ENCODE results near the gene TRERF1. TPM values are rescaled to one million over a fixed set of nuclear protein-coding genes. Genes with fewer than 3 reads are reported as not detected.

The TRERF1 gene
- total RNA-seq, 1 experiment from 2014 or later = 14.5 TPM

DNA sequence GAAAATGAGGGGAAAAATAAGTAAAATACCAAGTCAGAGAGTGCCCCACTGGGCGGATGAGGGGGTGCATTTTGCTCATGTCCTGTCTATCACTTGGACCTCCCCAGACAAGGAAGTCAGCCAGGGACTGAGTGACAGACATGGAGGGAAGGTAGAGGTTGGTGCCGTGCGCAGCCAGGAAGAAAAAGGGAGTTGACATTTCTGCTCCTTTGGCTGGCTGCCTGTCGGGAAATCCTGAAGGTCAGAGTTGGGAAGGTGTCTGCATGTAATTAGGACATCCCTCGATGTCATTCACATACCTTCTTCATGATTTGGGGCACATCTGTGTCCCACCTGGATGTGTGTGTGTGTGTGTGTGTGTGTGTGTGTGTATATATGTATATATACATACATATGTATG, 269.6 kb downstream of the TRERF1 start:
- no peaks in the 10 kb centered on the region for H3K9me3 ChIP-seq (ENCODE audit: insufficient read depth, low read depth)
- H3K79me2 ChIP-seq (ENCODE audit: low read depth) = no peaks in the 10 kb centered on the region
- no peak overlapping the region for H3K4me3 ChIP-seq
- intact Hi-C loops (cut with micrococcal nuclease; ENCODE audit: unreplicated experiment) = no loop called here
- H4K20me1 ChIP-seq (ENCODE audit: insufficient read depth) = no peaks in the 10 kb centered on the region
- no peak overlapping the region for H3K4me2 ChIP-seq
- ChIA-PET POLR2A (ENCODE audit: unreplicated experiment) (interaction anchor here (0.6 kb wide), 1 partner anchor 109 kb away, joined by 3 read pairs; no protein-coding TSS in a partner anchor), CTCF (no interaction called here)
- H3F3A ChIP-seq (ENCODE audit: insufficient read depth, low read depth) = peaks cover 3% of the 10 kb centered on the region; the same call in 1 of the 2 replicates
- H3K4me1 ChIP-seq (replicated peaks; ENCODE audit: insufficient read depth) = 0 out of 2 replicates have a peak, but pooled peaks cover 6% of the 10 kb centered on the region
- no peaks in the 10 kb centered on the region for H3K9me2 ChIP-seq (ENCODE audit: insufficient read depth)
- TF ChIP-seq, protein P1, sequence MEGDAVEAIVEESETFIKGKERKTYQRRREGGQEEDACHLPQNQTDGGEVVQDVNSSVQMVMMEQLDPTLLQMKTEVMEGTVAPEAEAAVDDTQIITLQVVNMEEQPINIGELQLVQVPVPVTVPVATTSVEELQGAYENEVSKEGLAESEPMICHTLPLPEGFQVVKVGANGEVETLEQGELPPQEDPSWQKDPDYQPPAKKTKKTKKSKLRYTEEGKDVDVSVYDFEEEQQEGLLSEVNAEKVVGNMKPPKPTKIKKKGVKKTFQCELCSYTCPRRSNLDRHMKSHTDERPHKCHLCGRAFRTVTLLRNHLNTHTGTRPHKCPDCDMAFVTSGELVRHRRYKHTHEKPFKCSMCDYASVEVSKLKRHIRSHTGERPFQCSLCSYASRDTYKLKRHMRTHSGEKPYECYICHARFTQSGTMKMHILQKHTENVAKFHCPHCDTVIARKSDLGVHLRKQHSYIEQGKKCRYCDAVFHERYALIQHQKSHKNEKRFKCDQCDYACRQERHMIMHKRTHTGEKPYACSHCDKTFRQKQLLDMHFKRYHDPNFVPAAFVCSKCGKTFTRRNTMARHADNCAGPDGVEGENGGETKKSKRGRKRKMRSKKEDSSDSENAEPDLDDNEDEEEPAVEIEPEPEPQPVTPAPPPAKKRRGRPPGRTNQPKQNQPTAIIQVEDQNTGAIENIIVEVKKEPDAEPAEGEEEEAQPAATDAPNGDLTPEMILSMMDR (conservative IDR thresholded peaks at IDR 0.05) = no peak
- no peak for TF ChIP-seq EZH2 (IDR thresholded peaks at IDR 0.05; ENCODE audit: low read depth)
- BruUV-seq (replicated peaks) = no TSS peak
- no peak overlapping the region for H2AFZ ChIP-seq
- no peaks in the 10 kb centered on the region for H3K27me3 ChIP-seq (ENCODE audit: insufficient read depth, low read depth)
- DNase-seq = no peak
- H3K27ac ChIP-seq = no peak overlapping the region
- H3K36me3 ChIP-seq (ENCODE audit: low read depth) = no peaks in the 10 kb centered on the region

GRCh38 chr6:42179945-42180313, 271.8 kb downstream of the TRERF1 start:
- Histone ChIP-seq H3K4me2 (no peak overlapping the region), H3F3A (ENCODE audit: insufficient read depth, low read depth) (peaks cover 4% of the 10 kb centered on the region; the same call in 1 of the 2 replicates), H3K9me3 (ENCODE audit: insufficient read depth, low read depth) (no peaks in the 10 kb centered on the region), H4K20me1 (ENCODE audit: insufficient read depth) (no peaks in the 10 kb centered on the region), H3K79me2 (ENCODE audit: low read depth) (no peaks in the 10 kb centered on the region), H2AFZ (no peak overlapping the region), H3K27ac (no peak overlapping the region), H3K4me3 (no peak overlapping the region), H3K27me3 (ENCODE audit: insufficient read depth, low read depth) (no peaks in the 10 kb centered on the region), H3K4me1 (replicated peaks; ENCODE audit: insufficient read depth) (0 out of 2 replicates have a peak, but pooled peaks cover 6% of the 10 kb centered on the region), H3K36me3 (ENCODE audit: low read depth) (no peaks in the 10 kb centered on the region), H3K9me2 (ENCODE audit: insufficient read depth) (no peaks in the 10 kb centered on the region)
- TF ChIP-seq EZH2 (IDR thresholded peaks at IDR 0.05; ENCODE audit: low read depth) = no peak
- TF ChIP-seq, protein P1 (conservative IDR thresholded peaks at IDR 0.05) = no peak
- intact Hi-C loops (cut with micrococcal nuclease; ENCODE audit: unreplicated experiment) = no loop called here
- POLR2A ChIA-PET (ENCODE audit: unreplicated experiment) = no interaction called here
- no TSS peak for BruUV-seq (replicated peaks)
- DNase-seq = no peak
- CTCF ChIA-PET = no interaction called here

GRCh38 chr6:42179261-42179944, 272.3 kb downstream of the TRERF1 start:
- Histone ChIP-seq H3K4me2 (no peak overlapping the region), H3K79me2 (ENCODE audit: low read depth) (no peaks in the 10 kb centered on the region), H2AFZ (no peak overlapping the region), H3K4me3 (no peak overlapping the region), H3K27me3 (ENCODE audit: insufficient read depth, low read depth) (no peaks in the 10 kb centered on the region), H3F3A (ENCODE audit: insufficient read depth, low read depth) (peaks cover 4% of the 10 kb centered on the region; the same call in 1 of the 2 replicates), H3K36me3 (ENCODE audit: low read depth) (no peaks in the 10 kb centered on the region), H3K9me2 (ENCODE audit: insufficient read depth) (no peaks in the 10 kb centered on the region), H3K27ac (no peak overlapping the region), H3K4me1 (replicated peaks; ENCODE audit: insufficient read depth) (0 out of 2 replicates have a peak, but pooled peaks cover 6% of the 10 kb centered on the region), H3K9me3 (ENCODE audit: insufficient read depth, low read depth) (no peaks in the 10 kb centered on the region), H4K20me1 (ENCODE audit: insufficient read depth) (no peaks in the 10 kb centered on the region)
- intact Hi-C loops (cut with micrococcal nuclease; ENCODE audit: unreplicated experiment) = no loop called here
- no TSS peak for BruUV-seq (replicated peaks)
- CTCF ChIA-PET = no interaction called here
- TF ChIP-seq, protein P1 (conservative IDR thresholded peaks at IDR 0.05) = no peak
- TF ChIP-seq EZH2 (IDR thresholded peaks at IDR 0.05; ENCODE audit: low read depth) = no peak
- POLR2A ChIA-PET (ENCODE audit: unreplicated experiment) = no interaction called here
- DNase-seq = no peak
